GM19324 (cell line): Measurements from ENCODE around the gene TMEM109.

ENCODE experiments used
- ATAC-seq: cut with Tn5 transposase; IDR thresholded peaks from one replicate; pipeline ENCODE4 v1.9.1; 2021; ENCODE audit warnings: mild to moderate bottlenecking, moderate library complexity; ENCODE audit not compliant: unreplicated experiment, low FRiP score

TMEM109 gene

GRCh38 chr11:60939301-60939700, 25.3 kb downstream of the TMEM109 start:
- ATAC-seq = no peak

GRCh38 chr11:60939855-60940254, 25.9 kb downstream of the TMEM109 start:
- no peak for ATAC-seq

GRCh38 chr11:60941371-60942119, 27.6 kb downstream of the TMEM109 start:
- no peak for ATAC-seq

GRCh38 chr11:60942219-60942618, 28.3 kb downstream of the TMEM109 start:
- ATAC-seq = no peak

GRCh38 chr11:60942970-60943565, 29.1 kb downstream of the TMEM109 start:
- no peak for ATAC-seq

- ATAC-seq = no peak
These were observed 30.7 kb downstream of the TMEM109 start for GRCh38 chr11:60944490-60945294.

- no peak for ATAC-seq
These were observed 31.3 kb downstream of the TMEM109 start for GRCh38 chr11:60945295-60945667.

- no peak for ATAC-seq
These were observed 32.8 kb downstream of the TMEM109 start for GRCh38 chr11:60946601-60947264.

GRCh38 chr11:60947700-60948099, 33.7 kb downstream of the TMEM109 start:
- no peak for ATAC-seq

DNA sequence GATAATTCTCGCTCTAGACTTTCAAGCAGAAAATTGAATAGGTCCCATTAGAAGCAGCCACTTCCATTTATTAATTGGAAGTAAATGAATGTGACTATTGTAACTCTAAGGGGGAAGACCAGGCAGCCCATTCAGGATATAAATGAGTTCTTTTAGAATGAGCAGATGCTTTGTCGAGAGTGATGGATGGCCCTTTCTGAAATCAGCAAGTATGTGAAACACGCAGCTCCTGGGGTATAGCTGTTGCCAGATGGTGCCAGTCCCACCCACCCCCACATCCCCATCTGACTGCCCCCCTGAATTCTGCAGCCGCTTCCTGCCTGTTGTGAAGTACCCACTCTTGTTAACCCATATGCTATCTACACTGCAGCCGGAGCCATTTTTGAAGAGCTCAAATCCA, 34.3 kb downstream of the TMEM109 start:
- no peak for ATAC-seq

DNA sequence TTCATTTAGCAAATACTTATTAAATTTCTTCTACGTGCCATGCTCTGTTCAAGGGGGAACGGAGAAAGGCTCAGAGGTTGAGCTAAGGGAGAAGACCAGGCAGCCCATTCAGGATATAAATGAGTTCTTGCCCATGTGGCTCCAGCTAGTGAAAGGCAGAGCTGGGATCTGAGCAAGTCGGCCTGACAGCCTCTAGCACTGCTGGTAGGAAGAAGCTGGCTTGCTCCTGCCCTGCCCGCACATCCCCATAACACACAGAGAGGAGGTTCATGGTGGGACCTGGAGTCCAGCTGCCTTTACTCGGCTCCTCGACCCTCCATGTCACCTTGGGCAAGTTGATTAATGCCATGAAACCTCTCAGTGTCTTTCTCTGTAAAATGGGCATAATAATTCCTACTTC, 36.1 kb downstream of the TMEM109 start:
- no peak for ATAC-seq

GRCh38 chr11:60950933-60951605, 37.1 kb downstream of the TMEM109 start:
- peak; percentile 27 for ATAC-seq

- ATAC-seq = no peak
These were observed 37.6 kb downstream of the TMEM109 start for GRCh38 chr11:60951606-60951903.

- ATAC-seq = peak; percentile 79
These were observed 38.2 kb downstream of the TMEM109 start, which contains the start of gene SLC15A3 for GRCh38 chr11:60951904-60952741. SLC15A3 (minus strand) TSS chr11:60952176; CDS start chr11:60951551, 625 bp downstream.

DNA sequence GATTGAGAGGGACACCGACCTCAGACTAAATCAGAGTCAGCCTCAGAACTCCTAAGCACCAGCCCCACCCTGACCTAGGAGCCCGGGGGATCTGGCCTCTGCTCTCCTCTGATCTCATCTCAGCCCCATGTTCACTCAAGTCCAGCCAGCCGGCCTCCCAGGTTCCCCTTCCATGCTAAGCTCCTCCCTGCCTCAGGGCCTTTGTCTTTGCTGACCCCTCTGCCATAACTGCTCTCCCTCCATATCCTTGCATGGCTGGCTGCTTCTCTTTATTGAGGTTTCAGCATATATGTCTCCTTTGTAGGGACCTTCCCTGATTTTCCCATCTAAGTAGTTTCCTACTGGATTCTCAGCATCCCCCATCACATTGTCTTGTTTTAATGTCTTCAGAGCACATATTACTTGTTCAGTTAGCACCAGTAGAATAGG, 38.8 kb downstream of the TMEM109 start:
- peak; percentile 8 for ATAC-seq

DNA sequence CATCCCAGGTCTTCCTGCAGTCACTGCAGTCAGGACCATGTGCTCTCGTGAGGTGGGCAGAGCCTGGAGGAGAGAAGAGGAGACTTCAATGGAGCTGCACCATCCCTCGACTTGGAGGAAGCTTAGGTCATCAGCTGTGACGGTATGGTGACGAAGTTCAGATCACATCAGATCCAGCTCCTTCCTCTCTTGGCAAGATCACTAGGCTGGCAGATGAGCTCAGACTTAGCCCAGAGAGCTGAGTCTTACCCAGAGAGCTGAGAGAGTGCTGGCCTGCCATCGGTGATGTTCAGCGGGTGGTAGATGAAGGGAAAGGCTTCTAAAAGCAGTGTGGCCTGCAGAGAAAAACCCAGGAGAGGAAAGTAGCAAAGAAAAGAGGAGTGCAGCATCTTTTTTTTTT, 39.8 kb downstream of the TMEM109 start:
- no peak for ATAC-seq

- no peak for ATAC-seq
These were observed 40.5 kb downstream of the TMEM109 start for GRCh38 chr11:60954421-60954820.

DNA sequence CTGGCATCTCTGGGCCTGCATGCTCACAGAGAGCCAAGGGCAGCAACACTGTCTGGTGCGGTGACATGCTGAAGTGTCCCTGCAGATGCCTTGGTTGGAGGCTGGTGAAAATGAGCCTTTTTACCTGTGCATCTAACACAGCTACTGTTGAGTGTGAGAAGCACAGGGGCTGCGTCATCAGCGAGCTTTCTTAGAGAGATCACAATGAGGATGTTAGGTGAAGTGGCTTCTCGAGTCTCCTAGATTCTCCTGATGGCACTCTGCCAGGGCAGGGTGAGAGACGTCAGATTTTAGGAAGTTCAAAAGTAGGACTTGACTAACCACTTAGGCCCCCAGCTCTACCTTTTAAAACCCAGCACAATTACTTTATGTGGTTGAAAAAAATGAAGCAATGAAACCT, 41.6 kb downstream of the TMEM109 start:
- ATAC-seq = no peak

- ATAC-seq = no peak
These were observed 43.2 kb downstream of the TMEM109 start for GRCh38 chr11:60957188-60957587.

DNA sequence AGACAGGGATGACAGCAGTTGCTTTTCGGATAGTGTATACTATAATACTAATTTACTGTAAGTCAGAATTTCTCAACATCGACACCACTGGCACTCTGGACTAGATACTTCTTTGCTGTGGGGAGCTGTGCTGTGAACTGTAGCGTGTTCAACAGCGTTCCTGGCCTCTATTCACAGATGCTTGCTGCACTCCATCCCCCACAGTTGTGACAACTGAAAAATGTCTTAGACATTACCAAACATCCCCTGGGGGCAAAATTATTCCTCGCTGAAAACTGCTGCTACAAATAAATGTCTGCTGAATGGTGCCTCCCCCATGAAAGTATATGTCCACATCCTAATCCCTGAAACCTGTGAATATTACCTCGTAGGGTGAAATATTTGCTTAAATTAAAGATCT, 45.5 kb downstream of the TMEM109 start:
- no peak for ATAC-seq
